ENCODE results near the gene UTP4.

UTP4 gene

DNA sequence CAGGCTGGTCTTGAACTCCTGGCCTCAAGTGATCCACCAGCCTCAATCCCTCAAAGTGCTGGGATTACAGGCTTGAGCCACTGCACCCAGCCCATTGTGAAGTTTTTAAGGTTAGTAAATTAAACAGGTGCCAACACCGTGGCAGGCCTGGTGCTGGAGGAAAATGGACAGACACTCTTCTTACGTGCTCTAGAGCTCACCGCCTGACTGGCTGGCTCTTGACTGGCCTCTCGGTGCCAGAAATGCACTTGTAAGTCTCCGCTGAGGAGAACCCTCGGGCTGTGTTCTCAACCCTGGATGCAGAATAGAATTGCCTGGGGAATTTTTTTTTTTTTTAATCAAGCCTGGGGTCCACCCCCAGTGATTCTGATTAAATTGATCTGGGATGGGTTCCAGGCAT is 37.3 kb upstream of the UTP4 start:
- H3K4me2 ChIP-seq (ENCODE audit: low read length) = no peak overlapping the region
- peaks cover 4% of the 10 kb centered on the region for H3K4me1 ChIP-seq
- no peaks in the 10 kb centered on the region for H3K36me3 ChIP-seq (ENCODE audit: control insufficient read depth, insufficient read depth, low read length)
- no peaks in the 10 kb centered on the region for H3K27me3 ChIP-seq (ENCODE audit: control insufficient read depth, insufficient read depth, low read length)
- no peak overlapping the region for H3K9ac ChIP-seq
- no peak overlapping the region for H3K4me3 ChIP-seq (ENCODE audit: low read depth, low read length)
- H2AFZ ChIP-seq = no peak overlapping the region
- H3K9me3 ChIP-seq (ENCODE audit: control insufficient read depth, low read length) = no peaks in the 10 kb centered on the region
- TF ChIP-seq CTCF (IDR thresholded peaks at IDR 0.05) = no peak
- no peak overlapping the region for H3K27ac ChIP-seq
- H3K79me2 ChIP-seq = no peaks in the 10 kb centered on the region

GRCh38 chr16:69100071-69100691 is 32.3 kb upstream of the UTP4 start:
- TF ChIP-seq CTCF (IDR thresholded peaks at IDR 0.05) = no peak
- no peak overlapping the region for H3K27ac ChIP-seq
- no peaks in the 10 kb centered on the region for H3K9me3 ChIP-seq (ENCODE audit: control insufficient read depth, low read length)

DNA sequence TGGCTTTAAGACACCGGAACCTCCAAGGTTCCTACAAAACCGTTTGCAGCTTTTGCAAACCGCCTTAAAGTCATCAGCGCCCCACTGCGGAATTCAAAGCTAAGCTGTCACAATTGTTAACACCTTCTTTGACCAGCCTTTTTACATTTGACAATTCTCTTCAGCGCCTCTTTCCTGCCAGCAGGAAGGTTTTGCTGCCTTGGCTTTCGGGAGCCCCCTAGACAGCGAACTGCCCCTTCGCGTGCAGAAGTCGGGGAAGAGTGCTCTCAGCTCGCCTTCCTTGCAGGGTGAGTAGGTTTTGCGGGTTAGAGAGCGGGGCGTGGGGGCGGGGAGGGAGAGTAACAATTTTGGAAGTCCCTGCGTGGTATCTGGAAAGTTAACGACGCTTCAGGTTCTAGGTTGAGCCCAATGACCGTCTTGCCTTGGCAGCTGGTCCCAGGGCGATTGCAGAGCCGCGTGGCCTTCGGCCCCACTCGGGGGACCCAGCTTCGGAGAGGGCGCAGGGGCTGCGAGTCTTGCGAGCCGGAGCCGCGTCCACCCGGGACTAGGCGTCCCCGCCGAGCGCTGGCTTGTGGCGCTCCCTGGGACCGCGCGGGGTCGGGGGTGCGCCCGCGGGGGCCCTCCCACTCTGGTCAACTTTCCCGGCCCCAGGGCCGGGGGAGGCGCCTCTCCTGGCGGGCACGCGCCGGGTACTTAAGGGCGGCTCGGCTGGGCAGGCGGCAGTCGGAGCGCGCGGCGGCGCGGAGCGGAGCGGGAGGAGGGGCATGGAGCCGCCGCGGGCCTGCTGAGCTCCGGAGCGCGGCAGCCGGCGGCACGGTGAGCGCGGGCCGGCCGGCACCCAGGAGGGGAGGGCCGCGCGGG is 26.7 kb upstream of the UTP4 start, which contains the start of gene HAS3:
HAS3 (plus strand) TSS at position 153 of the 861 bp plus-strand sequence. CDS start 3,743 bp downstream, outside the sequence.
- TF ChIP-seq CTCF (IDR thresholded peaks at IDR 0.05) = peak; percentile 52
- H2AFZ ChIP-seq = peak within 1 kb of the TSS; percentile 90
- H3K4me1 ChIP-seq = peaks cover 5% of the 10 kb centered on the region
- H3K36me3 ChIP-seq (ENCODE audit: control insufficient read depth, insufficient read depth, low read length) = no peaks in the 10 kb centered on the region
- H3K9me3 ChIP-seq (ENCODE audit: control insufficient read depth, low read length) = no peaks in the 10 kb centered on the region
- no peaks in the 10 kb centered on the region for H3K79me2 ChIP-seq
- H3K27me3 ChIP-seq (ENCODE audit: control insufficient read depth, insufficient read depth, low read length) = no peaks in the 10 kb centered on the region
- H3K27ac ChIP-seq = peak within 1 kb of the TSS; percentile 26
- H3K9ac ChIP-seq = no peak within 1 kb of the TSS
- H3K4me3 ChIP-seq (ENCODE audit: low read depth, low read length) = peak within 1 kb of the TSS; percentile 61
- peak within 1 kb of the TSS; percentile 92 for H3K4me2 ChIP-seq (ENCODE audit: low read length)

More at GRCh38 chr16:69100071-69100691, 32.3 kb upstream of the UTP4 start:
- H3K4me1 ChIP-seq = peaks cover 3% of the 10 kb centered on the region
- H2AFZ ChIP-seq = peak overlapping the region; percentile 44
- H3K4me2 ChIP-seq (ENCODE audit: low read length) = peak overlapping the region; percentile 55
- no peak overlapping the region for H3K9ac ChIP-seq
- H3K4me3 ChIP-seq (ENCODE audit: low read depth, low read length) = peak overlapping the region; percentile 31
- H3K79me2 ChIP-seq = no peaks in the 10 kb centered on the region
- no peaks in the 10 kb centered on the region for H3K36me3 ChIP-seq (ENCODE audit: control insufficient read depth, insufficient read depth, low read length)
- no peaks in the 10 kb centered on the region for H3K27me3 ChIP-seq (ENCODE audit: control insufficient read depth, insufficient read depth, low read length)

- no peaks in the 10 kb centered on the region for H3K27me3 ChIP-seq (ENCODE audit: control insufficient read depth, insufficient read depth, low read length)
- H3K9ac ChIP-seq = no peak overlapping the region
- H3K27ac ChIP-seq = no peak overlapping the region
Measured at GRCh38 chr16:69106491-69107315, 25.7 kb upstream of the UTP4 start.

More at GRCh38 chr16:69106491-69107315, 25.7 kb upstream of the UTP4 start:
- Histone ChIP-seq H3K9me3 (ENCODE audit: control insufficient read depth, low read length) (no peaks in the 10 kb centered on the region), H3K36me3 (ENCODE audit: control insufficient read depth, insufficient read depth, low read length) (no peaks in the 10 kb centered on the region), H3K4me3 (ENCODE audit: low read depth, low read length) (peak overlapping the region; percentile 46), H2AFZ (peak overlapping the region; percentile 67), H3K4me2 (ENCODE audit: low read length) (peak overlapping the region; percentile 78), H3K4me1 (peaks cover 5% of the 10 kb centered on the region), H3K79me2 (no peaks in the 10 kb centered on the region)
- no peak for TF ChIP-seq CTCF (IDR thresholded peaks at IDR 0.05)
